Suprapubic skin (tissue), 4 donors: ENCODE measurements around the gene MARK3. TPM values are rescaled to one million over a fixed set of nuclear protein-coding genes. Genes with fewer than 3 reads are reported as not detected.
"Not testable (repeated sequence)": the region's sequence is repeated elsewhere in the genome, so short reads cannot be mapped to it uniquely, and the experiment has no call there.

ENCODE experiments used
- DNase-seq, 2 donors: peaks; one replicate each; pipeline ENCODE4 v3.0.0-alpha.2; 2019; ENCODE audit warnings: low spot score in 2 of 2
- H3K27ac ChIP-seq: fragments of 200-600 bp; sonication (generic); one replicate; pipeline ENCODE4 v1.5.1; 2019
- H3K27me3 ChIP-seq: fragments of 200-600 bp; sonication (generic); one replicate; pipeline ENCODE4 v1.5.1; 2019
- H3K36me3 ChIP-seq: fragments of 200-600 bp; sonication (generic); one replicate; pipeline ENCODE4 v1.5.1; 2019
- H3K4me1 ChIP-seq: fragments of 200-600 bp; sonication (generic); one replicate; pipeline ENCODE4 v1.5.1; 2019
- H3K4me3 ChIP-seq: fragments of 200-600 bp; sonication (generic); one replicate; pipeline ENCODE4 v1.5.1; 2019; ENCODE audit warnings: mild to moderate bottlenecking
- H3K9me3 ChIP-seq: fragments of 200-600 bp; sonication (generic); one replicate; pipeline ENCODE4 v1.5.1; 2019
- CTCF ChIP-seq, 2 donors: fragments of 200-600 bp in 1 of 2; fragments of 450-650 bp in 1 of 2; sonication (generic) in 1 of 2; IDR thresholded peaks; one replicate each; pipeline ENCODE4 v1.5.1; 2016 to 2019; ENCODE audit warnings: antibody characterized with exemption in 2 of 2, mild to moderate bottlenecking in 1 of 2, moderate library complexity in 1 of 2
- EP300 ChIP-seq: sonication (generic); formaldehyde crosslinking; IDR thresholded peaks from one replicate; pipeline ENCODE4 v1.6.1; 2017; ENCODE audit warnings: antibody characterized with exemption
- POLR2A ChIP-seq, 2 donors: fragments of 450-650 bp; IDR thresholded peaks; one replicate each; pipeline ENCODE4 v1.6.1; 2017; ENCODE audit warnings: antibody characterized with exemption in 2 of 2, mild to moderate bottlenecking in 2 of 2, moderate library complexity in 2 of 2
- POLR2AphosphoS5 ChIP-seq, 3 donors: sonication (generic); formaldehyde crosslinking; IDR thresholded peaks; one replicate each; pipeline ENCODE4 v1.6.1; 2017; ENCODE audit warnings: antibody characterized with exemption in 3 of 3
- WGBS: methylation state at CpG from one replicate; pipeline ENCODE4 v1.1.5; 2018; 5-methylcytosine and 5-hydroxymethylcytosine counted together
- total RNA-seq, 4 donors: library from RNA; depleted of rRNA; stranded (reverse); fragments of >200 nt; gene quantifications; one replicate each; pipeline ENCODE4 v1.1.0, GENCODE V29; 2016

Gene MARK3
- total RNA-seq, 4 donors from 2014 or later = 44.6 to 95.2 (median 57.2) TPM

- Histone ChIP-seq H3K36me3 (no peaks in the 10 kb centered on the region), H3K27me3 (peaks cover 6% of the 10 kb centered on the region), H3K9me3 (no peaks in the 10 kb centered on the region), H3K4me3 (peak overlapping the region; percentile 65), H3K4me1 (peaks cover 72% of the 10 kb centered on the region), H3K27ac (peak overlapping the region; percentile 86)
- WGBS = no CpG with 5 or more reads among the region's 77 CpGs
- DNase-seq = peak in 1 of 2 donors; percentile 64
- TF ChIP-seq POLR2A (IDR thresholded peaks at IDR 0.05) = no peak
- no peak for TF ChIP-seq POLR2AphosphoS5 (IDR thresholded peaks at IDR 0.05)
- no peak for TF ChIP-seq EP300
- no peak for TF ChIP-seq CTCF (IDR thresholded peaks at IDR 0.05)
Measured at GRCh38 chr14:103521438-103521950, 136.3 kb downstream of the MARK3 start.

- H3K27me3 ChIP-seq = peaks cover 6% of the 10 kb centered on the region
- no peaks in the 10 kb centered on the region for H3K9me3 ChIP-seq
- peak overlapping the region; percentile 86 for H3K27ac ChIP-seq
- peak in 1 of 2 donors; percentile 76 for DNase-seq
- H3K4me3 ChIP-seq = peak overlapping the region; percentile 65
- WGBS = under 1% methylated on average over 23 of the region's 74 CpGs
- no peaks in the 10 kb centered on the region for H3K36me3 ChIP-seq
- peaks cover 73% of the 10 kb centered on the region for H3K4me1 ChIP-seq
- no peak for TF ChIP-seq CTCF (IDR thresholded peaks at IDR 0.05)
Measured at GRCh38 chr14:103521951-103522563, 136.8 kb downstream of the MARK3 start.

- Histone ChIP-seq H3K4me3 (peak within 1 kb of the TSS; percentile 65), H3K9me3 (no peaks in the 10 kb centered on the region), H3K4me1 (peaks cover 73% of the 10 kb centered on the region), H3K36me3 (no peaks in the 10 kb centered on the region), H3K27ac (peak within 1 kb of the TSS; percentile 86), H3K27me3 (peaks cover 6% of the 10 kb centered on the region)
- peak in 1 of 2 donors; percentile 81 for DNase-seq
- TF ChIP-seq EP300 = no peak
- TF ChIP-seq POLR2A (IDR thresholded peaks at IDR 0.05) = peak; percentile 44 to 58
- WGBS = 18% methylated on average over 5 of the region's 107 CpGs
Measured at GRCh38 chr14:103522649-103523574, 137.7 kb downstream of the MARK3 start, which contains the start of gene CKB. Gene CKB, minus strand, starts transcription at chr14:103522830. Its CDS starts 337 bp downstream, at chr14:103522493.

- no peak for DNase-seq
- Histone ChIP-seq H3K27ac (no peak overlapping the region), H3K36me3 (no peaks in the 10 kb centered on the region), H3K4me1 (peaks cover 73% of the 10 kb centered on the region), H3K9me3 (no peaks in the 10 kb centered on the region), H3K4me3 (peak overlapping the region; percentile 65), H3K27me3 (peaks cover 6% of the 10 kb centered on the region)
- TF ChIP-seq POLR2A (IDR thresholded peaks at IDR 0.05) = no peak
- no peak for TF ChIP-seq EP300
- TF ChIP-seq POLR2AphosphoS5 (IDR thresholded peaks at IDR 0.05) = no peak
- no peak for TF ChIP-seq CTCF (IDR thresholded peaks at IDR 0.05)
- WGBS = 45% methylated on average over 10 of the region's 10 CpGs
Measured at GRCh38 chr14:103523575-103523954, 138.3 kb downstream of the MARK3 start.

- Histone ChIP-seq H3K9me3 (no peaks in the 10 kb centered on the region), H3K27ac (no peak overlapping the region), H3K36me3 (no peaks in the 10 kb centered on the region), H3K4me3 (no peak overlapping the region), H3K27me3 (peaks cover 6% of the 10 kb centered on the region), H3K4me1 (peaks cover 68% of the 10 kb centered on the region)
- WGBS = 81% methylated on average over 12 of the region's 12 CpGs
- peak in 1 of 2 donors; percentile 62 for DNase-seq
- TF ChIP-seq CTCF (IDR thresholded peaks at IDR 0.05) (no peak), POLR2A (IDR thresholded peaks at IDR 0.05) (no peak), EP300 (no peak), POLR2AphosphoS5 (IDR thresholded peaks at IDR 0.05) (no peak)
Measured at GRCh38 chr14:103524002-103524935, 139.1 kb downstream of the MARK3 start.

GRCh38 chr14:103525430-103526246 lies 140.4 kb downstream of the MARK3 start:
- not testable (repeated sequence) for H3K27ac ChIP-seq, H3K4me3 ChIP-seq, H3K27me3 ChIP-seq, H3K36me3 ChIP-seq, DNase-seq, H3K9me3 ChIP-seq
- H3K4me1 ChIP-seq = peaks cover 67% of the 10 kb centered on the region
- WGBS = 80% methylated on average over 16 of the region's 17 CpGs
